Measurements from ENCODE around the gene ELMO1. TPM values are rescaled to one million over a fixed set of nuclear protein-coding genes. Genes with fewer than 3 reads are reported as not detected.

Gene ELMO1
- total RNA-seq, 1 donor from 2014 or later: 30.3 TPM

DNA sequence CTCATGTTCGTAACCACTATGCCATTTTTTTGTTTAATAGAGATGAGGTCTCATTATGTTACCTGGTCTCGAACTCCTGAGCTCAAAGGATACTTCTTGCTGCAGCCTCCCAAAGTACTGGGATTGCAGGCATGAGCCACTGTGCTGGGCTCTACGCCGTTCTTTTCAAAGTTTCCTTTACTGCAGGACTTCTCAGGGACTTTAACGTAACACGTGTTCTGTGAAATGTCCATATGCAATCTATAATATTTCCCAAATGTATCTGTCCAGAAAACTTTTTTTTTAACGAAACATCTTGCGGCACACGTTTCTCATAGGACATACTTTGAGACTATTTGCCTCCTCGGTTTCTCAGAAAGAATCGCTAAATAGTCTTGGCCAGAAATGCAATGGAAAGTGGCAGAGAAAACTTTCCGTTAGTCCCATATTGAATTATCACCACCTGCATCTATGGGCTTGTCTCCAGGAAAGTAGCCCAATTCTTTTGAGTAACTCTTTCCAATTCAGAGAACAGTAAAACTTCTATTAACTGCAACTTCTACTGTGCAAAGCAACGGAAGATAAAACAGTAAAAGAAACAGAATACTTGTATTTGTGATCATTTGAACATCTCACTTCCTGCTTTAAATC is 96.3 kb downstream of the ELMO1 start:
- DNase-seq (ENCODE audit: low read depth in 2 of 2): no peak

DNA sequence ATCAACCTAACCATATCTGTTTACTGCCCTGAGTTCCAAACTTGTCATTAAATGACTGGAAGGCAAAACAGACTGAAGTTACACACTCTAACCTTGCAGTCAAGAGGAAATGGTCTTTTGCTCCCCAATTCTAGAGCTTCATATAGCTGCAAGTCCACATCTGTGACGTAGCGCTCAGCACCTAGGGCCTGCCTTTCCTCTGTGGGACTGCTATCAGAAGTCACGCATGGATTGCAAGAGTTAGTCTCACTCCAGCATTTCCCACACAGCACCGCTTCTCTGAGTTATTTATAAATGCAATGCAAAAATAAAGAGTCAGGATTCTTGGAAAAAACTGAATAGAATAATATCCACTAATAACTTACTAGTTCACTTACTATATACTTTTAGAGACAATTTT is 96.9 kb downstream of the ELMO1 start:
- DNase-seq (ENCODE audit: low read depth in 2 of 2): no peak

GRCh38 chr7:37349979-37350590 is 98.6 kb downstream of the ELMO1 start:
- no peak for DNase-seq (ENCODE audit: low read depth in 2 of 2)

- no peak for DNase-seq (ENCODE audit: low read depth in 2 of 2)
These were observed 99.7 kb downstream of the ELMO1 start for GRCh38 chr7:37348982-37349381.

GRCh38 chr7:37346761-37347160 is 101.9 kb downstream of the ELMO1 start:
- DNase-seq (ENCODE audit: low read depth in 2 of 2): no peak

- peak in 1 of 2 donors; percentile 52 for DNase-seq (ENCODE audit: low read depth in 2 of 2)
These were observed 103.6 kb downstream of the ELMO1 start for GRCh38 chr7:37344886-37345579.

DNA sequence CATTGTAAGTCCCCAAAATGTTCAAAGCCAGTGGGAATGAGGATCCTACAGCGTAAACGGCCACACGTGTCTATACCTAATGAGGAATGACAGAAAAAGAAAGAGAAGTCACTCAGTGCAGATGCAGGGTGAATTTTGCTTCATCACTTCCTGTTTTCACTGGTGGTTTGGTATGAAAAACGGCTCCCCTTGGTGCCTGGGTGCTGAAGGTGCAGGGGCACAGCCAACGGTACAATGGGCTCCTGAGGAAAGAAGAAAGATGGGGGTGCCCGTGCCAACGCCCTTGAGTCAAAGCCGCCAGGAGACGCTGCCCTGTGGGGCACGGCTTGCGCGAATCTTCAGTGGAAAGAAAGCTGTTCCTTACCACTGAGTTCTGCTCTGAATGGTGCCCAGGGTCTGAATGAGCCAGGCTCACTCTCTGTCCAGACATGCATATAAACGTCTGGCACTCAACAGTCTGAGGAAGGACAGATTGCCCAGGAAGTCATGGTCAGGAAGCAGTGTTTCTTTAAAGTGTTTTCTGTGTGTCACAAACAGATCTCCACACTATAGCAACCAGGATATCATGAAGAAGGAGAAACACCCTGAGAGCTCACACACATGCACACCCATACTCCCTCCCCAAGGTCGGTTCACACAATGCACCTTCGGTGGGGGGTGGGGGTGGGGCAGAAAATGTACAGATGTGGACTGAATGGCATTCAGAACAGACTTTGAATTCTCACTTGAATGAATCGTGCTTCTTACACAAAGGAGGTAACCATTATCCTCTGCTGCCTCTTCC is 105.8 kb downstream of the ELMO1 start:
- DNase-seq (ENCODE audit: low read depth in 2 of 2): peak in 1 of 2 donors; percentile 46

- no peak for DNase-seq (ENCODE audit: low read depth in 2 of 2)
These were observed 106.4 kb downstream of the ELMO1 start for GRCh38 chr7:37342176-37342687.

- DNase-seq (ENCODE audit: low read depth in 2 of 2): no peak
These were observed 107.5 kb downstream of the ELMO1 start for GRCh38 chr7:37341033-37341630.

DNA sequence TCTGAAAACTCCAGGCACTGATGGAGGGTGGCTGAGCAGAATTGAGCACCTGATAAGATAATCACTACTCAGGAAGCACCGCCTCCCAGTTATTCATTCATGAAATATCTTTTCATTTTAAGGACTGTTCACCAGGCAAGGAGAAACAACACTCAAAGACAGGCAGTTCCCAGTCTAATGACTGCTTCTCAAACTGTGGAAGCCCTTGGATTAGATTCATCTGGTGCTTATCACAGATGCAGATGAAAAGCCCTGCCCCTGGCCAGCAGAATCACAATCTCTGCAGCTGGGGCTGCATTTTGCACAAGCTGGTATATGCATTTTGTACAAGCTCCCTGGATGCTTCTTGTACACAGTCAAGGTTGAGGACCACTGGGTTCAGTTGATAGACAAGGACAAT is 109.7 kb downstream of the ELMO1 start:
- DNase-seq (ENCODE audit: low read depth in 2 of 2): no peak

GRCh38 chr7:37337522-37337921 is 111.1 kb downstream of the ELMO1 start:
- DNase-seq (ENCODE audit: low read depth in 2 of 2): no peak

- DNase-seq (ENCODE audit: low read depth in 2 of 2): no peak
These were observed 112.4 kb downstream of the ELMO1 start for GRCh38 chr7:37336259-37336658.

- DNase-seq (ENCODE audit: low read depth in 2 of 2): peak in 1 of 2 donors; percentile 57
These were observed 115.6 kb downstream of the ELMO1 start for GRCh38 chr7:37333075-37333474.

GRCh38 chr7:37332243-37333016 is 116.2 kb downstream of the ELMO1 start:
- no peak for DNase-seq (ENCODE audit: low read depth in 2 of 2)

- DNase-seq (ENCODE audit: low read depth in 2 of 2): no peak
These were observed 117.9 kb downstream of the ELMO1 start for GRCh38 chr7:37330775-37331174.

DNA sequence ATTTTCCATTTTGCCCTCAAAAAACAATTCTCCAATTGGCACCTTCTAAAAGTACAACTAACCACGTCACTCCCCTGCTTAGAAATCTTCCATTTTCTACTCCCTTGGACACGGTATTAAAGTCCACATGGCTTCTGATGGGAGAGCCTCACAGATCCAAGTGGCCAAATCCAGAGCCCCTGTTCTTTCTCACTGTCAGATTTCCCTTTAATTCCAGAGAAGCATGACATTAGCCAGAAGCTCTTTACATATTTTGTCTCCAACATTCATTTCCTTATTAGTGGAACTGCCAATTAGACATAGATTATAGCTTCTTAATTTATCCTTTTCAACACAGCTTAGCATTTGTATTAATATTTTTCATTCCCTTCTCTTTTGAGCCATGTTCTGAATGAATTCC is 118.7 kb downstream of the ELMO1 start:
- no peak for DNase-seq (ENCODE audit: low read depth in 2 of 2)

DNA sequence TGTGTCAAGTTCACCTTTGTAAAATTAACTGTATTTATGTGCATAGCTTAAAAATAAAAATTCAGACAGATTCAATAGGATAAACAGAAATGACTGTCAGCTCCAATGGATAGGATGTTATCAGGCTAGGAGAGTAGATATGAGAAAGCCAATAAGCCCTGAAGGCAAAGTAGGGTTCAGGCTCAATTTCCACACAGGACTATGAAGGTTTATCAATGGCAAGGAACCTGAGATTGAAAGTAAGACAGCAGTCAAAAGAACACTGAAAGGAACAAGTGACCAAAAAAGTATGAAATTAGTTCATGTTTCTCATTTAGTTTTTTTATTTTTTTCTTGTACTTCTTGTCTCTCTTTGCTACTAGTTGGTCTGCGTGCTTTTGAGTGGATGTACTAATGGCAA is 121.4 kb downstream of the ELMO1 start:
- no peak for DNase-seq (ENCODE audit: low read depth in 2 of 2)

DNA sequence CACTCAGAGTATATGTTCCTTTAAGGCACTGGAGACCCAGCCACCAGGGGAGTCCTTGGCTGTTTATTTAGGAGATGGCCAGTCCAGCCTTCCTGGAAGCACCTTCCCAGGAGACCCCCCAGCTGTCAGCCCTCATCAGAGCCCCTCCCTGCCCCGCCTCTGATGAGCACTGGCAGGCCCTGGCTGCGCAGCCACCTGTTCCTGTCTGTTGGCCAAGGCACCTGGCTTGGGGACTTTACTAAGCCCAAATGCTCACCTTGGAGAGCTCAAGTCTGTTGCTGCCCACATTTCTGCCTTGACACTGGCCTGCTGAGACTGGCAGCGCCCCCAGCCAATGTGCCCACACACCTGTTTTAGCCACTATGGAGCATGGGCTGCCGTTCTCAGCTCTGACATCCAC is 124.7 kb downstream of the ELMO1 start:
- DNase-seq (ENCODE audit: low read depth in 2 of 2): no peak

- DNase-seq (ENCODE audit: low read depth in 2 of 2): no peak
These were observed 125.8 kb downstream of the ELMO1 start for GRCh38 chr7:37322831-37323230.

DNA sequence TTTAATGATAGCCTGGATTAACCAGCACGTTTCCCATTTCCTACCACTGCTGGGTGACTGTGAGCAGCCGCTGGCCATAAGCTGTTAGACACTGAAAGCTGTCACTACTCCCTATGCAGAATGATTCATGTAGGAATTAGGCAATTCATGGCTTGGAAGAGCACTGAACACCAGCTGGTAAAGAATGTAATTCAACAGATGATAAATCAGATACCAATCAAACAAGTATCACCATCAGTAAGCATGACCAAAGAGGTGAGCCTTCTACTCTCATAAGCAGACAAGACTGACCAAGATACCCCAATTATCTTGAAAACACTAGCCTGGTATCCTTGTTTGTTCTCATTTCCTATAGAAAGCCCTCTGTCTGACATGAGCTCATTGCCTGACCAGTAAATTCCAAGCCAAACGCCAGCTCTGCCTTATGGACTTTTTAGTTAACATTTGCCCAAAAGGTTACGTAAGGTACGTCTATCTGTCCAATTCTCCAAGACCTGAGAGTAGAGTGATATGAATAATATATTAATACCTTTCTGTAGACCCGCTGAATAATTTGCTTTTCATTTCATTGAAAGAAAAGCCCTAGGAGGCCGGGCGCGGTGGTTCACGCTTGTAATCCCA is 127.7 kb downstream of the ELMO1 start:
- peak; percentile 21 to 27 for DNase-seq (ENCODE audit: low read depth in 2 of 2)
